Loucy (cell line): ENCODE data around the gene NKAIN2.

ENCODE experiments used
- H2AFZ ChIP-seq: fragments of 200-600 bp; sonication (generic); 2 replicates; pipeline ENCODE4 v1.6.0; 2016; ENCODE audit warnings: antibody characterized with exemption, mild to moderate bottlenecking, low read length, moderate library complexity
- H3F3A ChIP-seq: fragments of 200-600 bp; 2 replicates; pipeline ENCODE4 v1.6.0; 2016; ENCODE audit warnings: antibody characterized with exemption, low read depth, mild to moderate bottlenecking
- H3K27me3 ChIP-seq: fragments of 200-600 bp; sonication (generic); 2 replicates; pipeline ENCODE4 v1.6.1; 2014; ENCODE audit warnings: low read length, mild to moderate bottlenecking; ENCODE audit not compliant: insufficient read depth, poor library complexity, severe bottlenecking
- H3K36me3 ChIP-seq: fragments of 200-600 bp; sonication (generic); 2 replicates; pipeline ENCODE4 v1.6.1; 2016; ENCODE audit warnings: low read length; ENCODE audit not compliant: insufficient read depth
- H3K4me1 ChIP-seq: fragments of 200-600 bp; sonication (generic); 2 replicates; pipeline ENCODE4 v1.5.1; 2014; ENCODE audit warnings: low read length, mild to moderate bottlenecking; ENCODE audit not compliant: insufficient read depth, poor library complexity, severe bottlenecking
- H3K4me2 ChIP-seq: fragments of 200-600 bp; sonication (generic); 2 replicates; pipeline ENCODE4 v1.6.0; 2014; ENCODE audit warnings: antibody characterized with exemption, low read length, low read depth, mild to moderate bottlenecking; ENCODE audit not compliant: poor library complexity, severe bottlenecking
- H3K4me3 ChIP-seq: fragments of 200-600 bp; sonication (generic); 2 replicates; pipeline ENCODE4 v1.5.1; 2014; ENCODE audit warnings: low read length, mild to moderate bottlenecking, mixed read lengths; ENCODE audit not compliant: poor library complexity, severe bottlenecking
- H3K79me2 ChIP-seq: fragments of 200-600 bp; sonication (generic); 2 replicates; pipeline ENCODE4 v1.6.1; 2014; ENCODE audit warnings: low read length; ENCODE audit not compliant: insufficient read depth
- H3K9ac ChIP-seq: fragments of 200-600 bp; sonication (generic); 2 replicates; pipeline ENCODE4 v1.6.0; 2014; ENCODE audit warnings: mild to moderate bottlenecking, low read depth, low read length, moderate library complexity; ENCODE audit not compliant: poor library complexity, severe bottlenecking
- H3K9me2 ChIP-seq: fragments of 200-600 bp; sonication (generic); replicated peaks from 2 replicates; pipeline ENCODE4 v1.6.1; 2016; ENCODE audit warnings: low read depth, low read length, mixed read lengths
- H3K9me3 ChIP-seq: fragments of 200-600 bp; sonication (generic); 2 replicates; pipeline ENCODE4 v1.6.1; 2014; ENCODE audit warnings: mild to moderate bottlenecking, antibody characterized with exemption, low read length, low read depth; ENCODE audit not compliant: insufficient read depth
- H4K20me1 ChIP-seq: fragments of 200-600 bp; sonication (generic); 2 replicates; pipeline ENCODE4 v1.6.0; 2014; ENCODE audit warnings: antibody characterized with exemption, low read length, mild to moderate bottlenecking; ENCODE audit not compliant: insufficient read depth, poor library complexity, severe bottlenecking
- CTCF ChIP-seq: fragments of 200-600 bp; sonication (generic); conservative IDR thresholded peaks from 2 replicates; pipeline ENCODE4 v1.5.1; 2014; ENCODE audit warnings: mild to moderate bottlenecking, antibody characterized with exemption, low read length
- EZH2phosphoT487 ChIP-seq: fragments of 200-600 bp; IDR thresholded peaks from 2 replicates; pipeline ENCODE4 v1.6.1; 2018; ENCODE audit warnings: antibody characterized with exemption, mild to moderate bottlenecking, moderate library complexity, borderline replicate concordance

The NKAIN2 gene

GRCh38 chr6:124800222-124800621 is 996.6 kb downstream of the NKAIN2 start:
- no peaks in the 10 kb centered on the region for H3K4me1 ChIP-seq
- H3K9me2 ChIP-seq: no peaks in the 10 kb centered on the region
- H4K20me1 ChIP-seq: no peaks in the 10 kb centered on the region
- no peak overlapping the region for H3K9ac ChIP-seq
- no peak overlapping the region for H3K4me2 ChIP-seq
- H3K36me3 ChIP-seq: no peaks in the 10 kb centered on the region
- H3K79me2 ChIP-seq: no peaks in the 10 kb centered on the region
- H3K4me3 ChIP-seq: no peak overlapping the region
- TF ChIP-seq CTCF (no peak), EZH2phosphoT487 (no peak)
- H3K9me3 ChIP-seq: no peaks in the 10 kb centered on the region
- H3F3A ChIP-seq: no peaks in the 10 kb centered on the region
- no peaks in the 10 kb centered on the region for H3K27me3 ChIP-seq
- no peak overlapping the region for H2AFZ ChIP-seq

- Histone ChIP-seq H4K20me1 (no peaks in the 10 kb centered on the region), H3K4me2 (no peak overlapping the region), H3K79me2 (no peaks in the 10 kb centered on the region), H3K9me2 (no peaks in the 10 kb centered on the region), H3K4me3 (no peak overlapping the region), H3K9ac (no peak overlapping the region), H3K27me3 (no peaks in the 10 kb centered on the region), H3F3A (no peaks in the 10 kb centered on the region), H3K36me3 (no peaks in the 10 kb centered on the region), H2AFZ (no peak overlapping the region), H3K4me1 (no peaks in the 10 kb centered on the region), H3K9me3 (no peaks in the 10 kb centered on the region)
- TF ChIP-seq EZH2phosphoT487: no peak
- TF ChIP-seq CTCF: no peak
Measured at GRCh38 chr6:124812067-124812466, 1008.4 kb downstream of the NKAIN2 start.

GRCh38 chr6:124819346-124819745 is 1015.7 kb downstream of the NKAIN2 start:
- no peak for TF ChIP-seq CTCF
- TF ChIP-seq EZH2phosphoT487: no peak
- Histone ChIP-seq H3K27me3 (no peaks in the 10 kb centered on the region), H2AFZ (no peak overlapping the region), H3K79me2 (no peaks in the 10 kb centered on the region), H3K9me2 (no peaks in the 10 kb centered on the region), H3K9me3 (no peaks in the 10 kb centered on the region), H3K9ac (no peak overlapping the region), H3K4me2 (no peak overlapping the region), H4K20me1 (no peaks in the 10 kb centered on the region), H3K4me3 (no peak overlapping the region), H3K4me1 (no peaks in the 10 kb centered on the region), H3F3A (no peaks in the 10 kb centered on the region), H3K36me3 (no peaks in the 10 kb centered on the region)
